ENCODE data around the gene CLEC5A.

CLEC5A gene

GRCh38 chr7:141889321-141889720 lies 57.5 kb downstream of the CLEC5A start:
- H3K36me3 ChIP-seq (replicated peaks; ENCODE audit: insufficient read depth, low read length), result no peaks in the 10 kb centered on the region
- no peaks in the 10 kb centered on the region for H3K9me2 ChIP-seq (replicated peaks; ENCODE audit: insufficient read depth, low read length)
- H2AFZ ChIP-seq (ENCODE audit: low read length), result no peak overlapping the region
- H4K20me1 ChIP-seq (ENCODE audit: insufficient read depth, low read length), result no peaks in the 10 kb centered on the region
- H3K27ac ChIP-seq (ENCODE audit: low read length), result no peak overlapping the region
- no peak for TF ChIP-seq CTCF (IDR thresholded peaks at IDR 0.05; ENCODE audit: low read length)
- H3K4me2 ChIP-seq (ENCODE audit: low read depth, low read length), result no peak overlapping the region
- no peak overlapping the region for H3K4me3 ChIP-seq (ENCODE audit: low read length)
- no peaks in the 10 kb centered on the region for H3K4me1 ChIP-seq (ENCODE audit: low read length)
- DNase-seq, result no peak
- H3F3A ChIP-seq (ENCODE audit: insufficient read depth, low read length), result no peaks in the 10 kb centered on the region
- no peak overlapping the region for H3K9ac ChIP-seq (ENCODE audit: low read length)
- no peaks in the 10 kb centered on the region for H3K27me3 ChIP-seq (replicated peaks; ENCODE audit: insufficient read depth, low read length)
- no peaks in the 10 kb centered on the region for H3K9me3 ChIP-seq (replicated peaks; ENCODE audit: insufficient read depth, low read length)
- H3K79me2 ChIP-seq (ENCODE audit: low read length), result no peaks in the 10 kb centered on the region

GRCh38 chr7:141884539-141885225 lies 62.1 kb downstream of the CLEC5A start:
- Histone ChIP-seq H3F3A (ENCODE audit: insufficient read depth, low read length) (no peaks in the 10 kb centered on the region), H3K4me3 (ENCODE audit: low read length) (no peak overlapping the region), H3K9me3 (replicated peaks; ENCODE audit: insufficient read depth, low read length) (no peaks in the 10 kb centered on the region), H3K4me1 (ENCODE audit: low read length) (no peaks in the 10 kb centered on the region), H3K27ac (ENCODE audit: low read length) (no peak overlapping the region), H3K27me3 (replicated peaks; ENCODE audit: insufficient read depth, low read length) (no peaks in the 10 kb centered on the region), H3K36me3 (replicated peaks; ENCODE audit: insufficient read depth, low read length) (no peaks in the 10 kb centered on the region), H3K79me2 (ENCODE audit: low read length) (no peaks in the 10 kb centered on the region), H3K9ac (ENCODE audit: low read length) (no peak overlapping the region), H3K4me2 (ENCODE audit: low read depth, low read length) (no peak overlapping the region), H3K9me2 (replicated peaks; ENCODE audit: insufficient read depth, low read length) (no peaks in the 10 kb centered on the region), H4K20me1 (ENCODE audit: insufficient read depth, low read length) (no peaks in the 10 kb centered on the region), H2AFZ (ENCODE audit: low read length) (no peak overlapping the region)
- no peak for DNase-seq
- TF ChIP-seq EZH2 (optimal IDR thresholded peaks at IDR 0.05; ENCODE audit: low read depth, low read length), result no peak

GRCh38 chr7:141880960-141881359 lies 65.8 kb downstream of the CLEC5A start:
- H2AFZ ChIP-seq (ENCODE audit: low read length), result no peak overlapping the region
- H3K9ac ChIP-seq (ENCODE audit: low read length), result no peak overlapping the region
- no peak overlapping the region for H3K27ac ChIP-seq (ENCODE audit: low read length)
- no peaks in the 10 kb centered on the region for H3K27me3 ChIP-seq (replicated peaks; ENCODE audit: insufficient read depth, low read length)
- no peak overlapping the region for H3K4me2 ChIP-seq (ENCODE audit: low read depth, low read length)
- no peaks in the 10 kb centered on the region for H3K9me2 ChIP-seq (replicated peaks; ENCODE audit: insufficient read depth, low read length)
- H4K20me1 ChIP-seq (ENCODE audit: insufficient read depth, low read length), result no peaks in the 10 kb centered on the region
- H3F3A ChIP-seq (ENCODE audit: insufficient read depth, low read length), result no peaks in the 10 kb centered on the region
- TF ChIP-seq EZH2phosphoT487 (IDR thresholded peaks at IDR 0.05; ENCODE audit: low read length), result no peak
- TF ChIP-seq CTCF (IDR thresholded peaks at IDR 0.05; ENCODE audit: low read length), result no peak
- no peak for TF ChIP-seq EZH2 (optimal IDR thresholded peaks at IDR 0.05; ENCODE audit: low read depth, low read length)
- no peaks in the 10 kb centered on the region for H3K4me1 ChIP-seq (ENCODE audit: low read length)
- no peak for DNase-seq
- no peak overlapping the region for H3K4me3 ChIP-seq (ENCODE audit: low read length)
- no peaks in the 10 kb centered on the region for H3K79me2 ChIP-seq (ENCODE audit: low read length)
- no peaks in the 10 kb centered on the region for H3K9me3 ChIP-seq (replicated peaks; ENCODE audit: insufficient read depth, low read length)
- H3K36me3 ChIP-seq (replicated peaks; ENCODE audit: insufficient read depth, low read length), result no peaks in the 10 kb centered on the region

- Histone ChIP-seq H3F3A (ENCODE audit: insufficient read depth, low read length) (peaks cover 8% of the 10 kb centered on the region), H3K27me3 (replicated peaks; ENCODE audit: insufficient read depth, low read length) (no peaks in the 10 kb centered on the region), H3K9ac (ENCODE audit: low read length) (no peak overlapping the region), H3K4me2 (ENCODE audit: low read depth, low read length) (no peak overlapping the region), H3K4me1 (ENCODE audit: low read length) (peaks cover 19% of the 10 kb centered on the region), H4K20me1 (ENCODE audit: insufficient read depth, low read length) (no peaks in the 10 kb centered on the region), H3K9me2 (replicated peaks; ENCODE audit: insufficient read depth, low read length) (no peaks in the 10 kb centered on the region), H2AFZ (ENCODE audit: low read length) (no peak overlapping the region), H3K9me3 (replicated peaks; ENCODE audit: insufficient read depth, low read length) (no peaks in the 10 kb centered on the region), H3K36me3 (replicated peaks; ENCODE audit: insufficient read depth, low read length) (no peaks in the 10 kb centered on the region), H3K79me2 (ENCODE audit: low read length) (no peaks in the 10 kb centered on the region), H3K4me3 (ENCODE audit: low read length) (no peak overlapping the region), H3K27ac (ENCODE audit: low read length) (no peak overlapping the region)
- TF ChIP-seq CTCF (IDR thresholded peaks at IDR 0.05; ENCODE audit: low read length), result no peak
- no peak for DNase-seq
Observed at GRCh38 chr7:141877365-141877764, 69.4 kb downstream of the CLEC5A start.

Data from MM.1S (cell line).